Skeletal muscle satellite cell (primary cell): ENCODE measurements around the gene ACTN1.

Experiments used
- H3K27me3 ChIP-seq: 2 replicates; pipeline ENCODE4 v1.7.0; 2013; ENCODE audit warnings: low read length; ENCODE audit not compliant: control insufficient read depth, insufficient read depth
- H3K36me3 ChIP-seq: 2 replicates; pipeline ENCODE4 v1.7.0; 2013; ENCODE audit warnings: mild to moderate bottlenecking, control low read depth, low read length; ENCODE audit not compliant: insufficient read depth
- H3K4me1 ChIP-seq: 2 replicates; pipeline ENCODE4 v1.7.0; 2013; ENCODE audit warnings: low read length; ENCODE audit not compliant: control insufficient read depth, insufficient read depth
- H3K4me2 ChIP-seq: 2 replicates; pipeline ENCODE4 v1.7.0; 2013; ENCODE audit warnings: mild to moderate bottlenecking, low read length
- H3K4me3 ChIP-seq: 2 replicates; pipeline ENCODE4 v1.7.0; 2013; ENCODE audit warnings: low read length
- H3K9ac ChIP-seq: 2 replicates; pipeline ENCODE4 v1.7.0; 2013; ENCODE audit warnings: mild to moderate bottlenecking, low read depth, low read length, moderate library complexity
- H3K9me3 ChIP-seq: replicated peaks from 2 replicates; pipeline ENCODE4 v1.7.0; 2013; ENCODE audit warnings: mild to moderate bottlenecking, control low read depth, low read length

ACTN1 gene

GRCh38 chr14:68888883-68889282, 90.2 kb downstream of the ACTN1 start:
- Histone ChIP-seq H3K4me2 (no peak overlapping the region), H3K27me3 (no peaks in the 10 kb centered on the region), H3K9me3 (no peaks in the 10 kb centered on the region), H3K9ac (no peak overlapping the region), H3K36me3 (peaks cover 91% of the 10 kb centered on the region), H3K4me3 (no peak overlapping the region), H3K4me1 (peaks cover 31% of the 10 kb centered on the region)

GRCh38 chr14:68888025-68888850, 90.9 kb downstream of the ACTN1 start:
- H3K9ac ChIP-seq = no peak overlapping the region
- H3K36me3 ChIP-seq = peaks cover 91% of the 10 kb centered on the region
- H3K4me1 ChIP-seq = peaks cover 27% of the 10 kb centered on the region
- H3K4me2 ChIP-seq = no peak overlapping the region
- H3K9me3 ChIP-seq = no peaks in the 10 kb centered on the region
- no peak overlapping the region for H3K4me3 ChIP-seq
- H3K27me3 ChIP-seq = no peaks in the 10 kb centered on the region

- Histone ChIP-seq H3K4me1 (peaks cover 17% of the 10 kb centered on the region), H3K4me3 (no peak overlapping the region), H3K9ac (no peak overlapping the region), H3K36me3 (peaks cover 91% of the 10 kb centered on the region), H3K4me2 (no peak overlapping the region), H3K27me3 (no peaks in the 10 kb centered on the region), H3K9me3 (no peaks in the 10 kb centered on the region)
Measured at GRCh38 chr14:68886109-68886434, 93.0 kb downstream of the ACTN1 start.

GRCh38 chr14:68885226-68886108, 93.6 kb downstream of the ACTN1 start:
- Histone ChIP-seq H3K4me2 (no peak overlapping the region), H3K4me3 (no peak overlapping the region), H3K9ac (no peak overlapping the region), H3K9me3 (no peaks in the 10 kb centered on the region), H3K36me3 (peaks cover 91% of the 10 kb centered on the region), H3K27me3 (no peaks in the 10 kb centered on the region), H3K4me1 (peaks cover 17% of the 10 kb centered on the region)

GRCh38 chr14:68884031-68885030, 94.8 kb downstream of the ACTN1 start:
- Histone ChIP-seq H3K4me2 (no peak overlapping the region), H3K9ac (no peak overlapping the region), H3K27me3 (no peaks in the 10 kb centered on the region), H3K4me3 (no peak overlapping the region), H3K9me3 (no peaks in the 10 kb centered on the region), H3K36me3 (peaks cover 91% of the 10 kb centered on the region), H3K4me1 (peaks cover 17% of the 10 kb centered on the region)

GRCh38 chr14:68882235-68882634, 96.9 kb downstream of the ACTN1 start:
- Histone ChIP-seq H3K4me1 (peaks cover 17% of the 10 kb centered on the region), H3K36me3 (peaks cover 93% of the 10 kb centered on the region)

GRCh38 chr14:68881396-68881795, 97.7 kb downstream of the ACTN1 start:
- Histone ChIP-seq H3K27me3 (no peaks in the 10 kb centered on the region), H3K4me2 (no peak overlapping the region), H3K9ac (no peak overlapping the region), H3K4me1 (peaks cover 17% of the 10 kb centered on the region), H3K9me3 (no peaks in the 10 kb centered on the region), H3K4me3 (no peak overlapping the region), H3K36me3 (peaks cover 95% of the 10 kb centered on the region)

More at GRCh38 chr14:68882235-68882634, 96.9 kb downstream of the ACTN1 start:
- Histone ChIP-seq H3K9ac (no peak overlapping the region), H3K27me3 (no peaks in the 10 kb centered on the region), H3K9me3 (no peaks in the 10 kb centered on the region), H3K4me3 (no peak overlapping the region), H3K4me2 (no peak overlapping the region)

- peaks cover 13% of the 10 kb centered on the region for H3K4me1 ChIP-seq
- peaks cover 92% of the 10 kb centered on the region for H3K36me3 ChIP-seq
- no peaks in the 10 kb centered on the region for H3K27me3 ChIP-seq
- H3K4me3 ChIP-seq = no peak overlapping the region
- H3K4me2 ChIP-seq = no peak overlapping the region
- H3K9me3 ChIP-seq = no peaks in the 10 kb centered on the region
- no peak overlapping the region for H3K9ac ChIP-seq
Measured at GRCh38 chr14:68880581-68881105, 98.5 kb downstream of the ACTN1 start.

- H3K9ac ChIP-seq = no peak overlapping the region
- H3K36me3 ChIP-seq = peaks cover 94% of the 10 kb centered on the region
- peaks cover 13% of the 10 kb centered on the region for H3K4me1 ChIP-seq
- no peak overlapping the region for H3K4me2 ChIP-seq
- H3K4me3 ChIP-seq = no peak overlapping the region
- H3K27me3 ChIP-seq = no peaks in the 10 kb centered on the region
- no peaks in the 10 kb centered on the region for H3K9me3 ChIP-seq
Measured at GRCh38 chr14:68879841-68880575, 99.1 kb downstream of the ACTN1 start.

GRCh38 chr14:68879321-68879781, 99.8 kb downstream of the ACTN1 start:
- Histone ChIP-seq H3K4me3 (no peak overlapping the region), H3K9me3 (no peaks in the 10 kb centered on the region), H3K36me3 (peaks cover 94% of the 10 kb centered on the region), H3K9ac (no peak overlapping the region), H3K4me2 (no peak overlapping the region), H3K27me3 (no peaks in the 10 kb centered on the region), H3K4me1 (peaks cover 6% of the 10 kb centered on the region)
